Measurements from ENCODE around the gene TUBAL3. TPM values are rescaled to one million over a fixed set of nuclear protein-coding genes. Genes with fewer than 3 reads are reported as not detected.

TUBAL3 gene
- total and polyA plus RNA-seq, 3 experiments from 2014 or later: not detected

DNA sequence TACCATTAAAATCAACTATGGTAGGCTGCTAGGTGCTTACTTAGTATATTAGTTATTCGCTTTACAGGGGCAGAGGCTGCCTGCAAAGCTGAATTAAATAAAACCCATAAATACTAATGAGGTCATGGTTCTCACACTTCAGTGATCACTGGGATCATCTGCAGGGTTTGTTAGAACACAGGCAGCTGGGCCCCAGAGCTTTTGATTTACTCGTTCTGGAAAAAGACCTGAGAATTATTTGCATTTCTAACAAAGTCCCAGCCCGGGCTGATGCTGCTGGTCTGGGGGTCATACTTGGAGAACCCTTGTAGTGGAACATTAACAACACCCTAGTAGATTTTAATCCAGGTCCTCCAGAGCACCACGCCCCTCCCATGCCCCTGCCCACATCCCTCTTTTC, 31.3 kb downstream of the TUBAL3 start:
- no peak overlapping the region for H3K27ac ChIP-seq (ENCODE audit: low read depth, low read length)
- Mint-ChIP-seq H3K4me1 (no peaks in the 10 kb centered on the region), H3K27ac (no peak overlapping the region), H3K27me3 (peaks cover 11 to 17% of the 10 kb centered on the region in 2 donors), H3K4me3 (no peak overlapping the region), H3K36me3 (no peaks in the 10 kb centered on the region), H3K9me3 (no peaks in the 10 kb centered on the region)
- no peaks in the 10 kb centered on the region for H3K27me3 ChIP-seq (ENCODE audit: insufficient read depth, low read length, poor library complexity, severe bottlenecking)
- POLR2A ChIA-PET: no interaction called here
- DNase-seq: no peak
- no peaks in the 10 kb centered on the region for H3K36me3 ChIP-seq (ENCODE audit: insufficient read depth, low read length)
- CTCF ChIA-PET: no interaction called here
- no peak overlapping the region for H3K4me3 ChIP-seq (ENCODE audit: low read length)
- H3K9me3 ChIP-seq (ENCODE audit: low read length): no peaks in the 10 kb centered on the region
- no peaks in the 10 kb centered on the region for H3K4me1 ChIP-seq (ENCODE audit: insufficient read depth, low read length)

DNA sequence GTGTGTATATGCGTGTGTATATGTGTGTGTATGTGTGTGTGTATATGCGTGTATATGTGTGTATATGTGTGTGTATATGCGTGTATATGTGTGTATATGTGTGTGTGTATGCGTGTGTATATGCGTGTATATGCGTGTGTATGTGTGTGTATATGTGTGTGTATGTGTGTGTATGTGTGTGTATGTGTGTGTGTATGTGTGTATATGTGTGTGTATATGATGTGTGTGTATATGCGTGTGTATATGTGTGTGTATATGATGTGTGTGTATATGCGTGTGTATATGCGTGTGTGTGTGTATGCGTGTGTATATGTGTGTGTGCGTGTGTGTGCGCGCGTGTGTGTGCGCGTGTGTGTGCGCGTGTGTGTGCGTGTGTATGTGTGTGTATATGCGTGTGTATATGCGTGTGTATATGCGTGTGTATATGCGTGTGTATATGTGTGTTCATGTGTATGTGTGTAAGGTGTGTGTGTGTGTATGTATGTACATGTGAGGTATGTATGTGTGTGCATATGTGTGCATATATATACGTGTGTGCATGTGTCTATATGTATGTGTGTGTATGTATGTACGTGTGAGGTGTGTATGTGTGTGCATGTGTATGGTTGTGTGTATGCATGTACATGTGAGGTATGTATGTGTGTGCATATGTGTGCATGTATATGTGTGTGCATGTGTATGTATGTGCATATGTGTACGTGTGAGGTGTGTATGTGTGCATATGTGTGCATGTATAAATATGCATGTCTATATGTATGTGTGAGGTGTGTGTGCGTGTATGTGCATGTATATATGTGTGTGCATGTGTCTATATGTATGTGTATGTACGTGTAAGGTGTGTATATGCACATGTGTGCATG, 33.9 kb downstream of the TUBAL3 start:
- Mint-ChIP-seq H3K4me3 (no peak overlapping the region), H3K4me1 (no peaks in the 10 kb centered on the region), H3K27me3 (peaks cover 7 to 17% of the 10 kb centered on the region in 2 donors), H3K9me3 (no peaks in the 10 kb centered on the region), H3K36me3 (no peaks in the 10 kb centered on the region), H3K27ac (peak overlapping the region in 1 of 8 donors; percentile 15)
- no peaks in the 10 kb centered on the region for H3K36me3 ChIP-seq (ENCODE audit: insufficient read depth, low read length)
- no peak overlapping the region for H3K4me3 ChIP-seq (ENCODE audit: low read length)
- no peaks in the 10 kb centered on the region for H3K27me3 ChIP-seq (ENCODE audit: insufficient read depth, low read length, poor library complexity, severe bottlenecking)
- H3K4me1 ChIP-seq (ENCODE audit: insufficient read depth, low read length): no peaks in the 10 kb centered on the region
- ChIA-PET CTCF (no interaction called here), POLR2A (no interaction called here)
- H3K9me3 ChIP-seq (ENCODE audit: low read length): no peaks in the 10 kb centered on the region
- H3K27ac ChIP-seq (ENCODE audit: low read depth, low read length): no peak overlapping the region
- no peak for DNase-seq

DNA sequence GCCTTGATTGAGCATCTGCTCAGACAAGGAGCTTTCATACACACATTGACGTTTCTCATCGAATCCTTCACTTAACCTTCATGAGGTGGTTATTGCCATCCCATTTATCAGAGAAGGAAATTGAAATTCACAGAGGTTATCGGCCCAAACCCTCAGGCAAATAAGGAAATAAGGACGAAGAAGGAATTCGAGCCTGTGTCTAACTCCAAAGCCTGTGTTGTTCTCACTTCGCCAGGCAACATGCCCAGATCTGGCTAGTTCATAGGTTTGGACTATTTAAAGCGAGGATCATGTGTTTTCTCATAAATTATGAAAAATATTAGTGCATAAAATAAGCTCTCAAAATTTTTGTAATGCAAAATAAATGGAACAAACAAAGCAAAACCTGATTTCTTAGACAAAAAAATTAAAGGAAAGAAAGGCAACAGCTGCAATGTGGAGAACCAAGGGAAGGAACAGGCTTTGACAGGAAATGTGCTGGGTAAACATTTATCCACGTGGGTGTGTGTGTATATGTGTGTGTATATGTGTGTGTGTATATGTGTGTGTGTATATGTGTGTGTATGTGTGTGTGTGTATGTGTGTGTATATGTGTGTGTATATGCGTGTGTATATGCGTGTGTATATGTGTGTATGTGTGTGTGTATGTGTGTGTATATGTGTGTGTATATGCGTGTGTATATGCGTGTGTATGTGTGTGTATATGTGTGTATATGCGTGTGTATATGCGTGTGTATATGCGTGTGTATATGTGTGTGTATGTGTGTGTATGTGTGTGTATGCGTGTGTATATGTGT, 35.1 kb downstream of the TUBAL3 start:
- no peak overlapping the region for H3K4me3 Mint-ChIP-seq

GRCh38 chr10:5365928-5366327, 38.7 kb downstream of the TUBAL3 start:
- Mint-ChIP-seq H3K4me3 (no peak overlapping the region), H3K27ac (no peak overlapping the region), H3K36me3 (no peaks in the 10 kb centered on the region), H3K9me3 (no peaks in the 10 kb centered on the region), H3K4me1 (no peaks in the 10 kb centered on the region), H3K27me3 (peaks cover 2 to 26% of the 10 kb centered on the region in 2 donors)
- CTCF ChIA-PET: no interaction called here
- Histone ChIP-seq H3K4me1 (ENCODE audit: insufficient read depth, low read length) (no peaks in the 10 kb centered on the region), H3K9me3 (ENCODE audit: low read length) (no peaks in the 10 kb centered on the region), H3K27ac (ENCODE audit: low read depth, low read length) (no peak overlapping the region), H3K36me3 (ENCODE audit: insufficient read depth, low read length) (no peaks in the 10 kb centered on the region), H3K27me3 (ENCODE audit: insufficient read depth, low read length, poor library complexity, severe bottlenecking) (no peaks in the 10 kb centered on the region), H3K4me3 (ENCODE audit: low read length) (no peak overlapping the region)
- POLR2A ChIA-PET: no interaction called here
- DNase-seq: no peak

More for the DNA sequence above, 35.1 kb downstream of the TUBAL3 start:
- Histone ChIP-seq H3K27ac (ENCODE audit: low read depth, low read length) (no peak overlapping the region), H3K36me3 (ENCODE audit: insufficient read depth, low read length) (no peaks in the 10 kb centered on the region), H3K9me3 (ENCODE audit: low read length) (no peaks in the 10 kb centered on the region), H3K27me3 (ENCODE audit: insufficient read depth, low read length, poor library complexity, severe bottlenecking) (no peaks in the 10 kb centered on the region), H3K4me3 (ENCODE audit: low read length) (no peak overlapping the region), H3K4me1 (ENCODE audit: insufficient read depth, low read length) (no peaks in the 10 kb centered on the region)
- Mint-ChIP-seq H3K36me3 (no peaks in the 10 kb centered on the region), H3K9me3 (no peaks in the 10 kb centered on the region), H3K27ac (peak overlapping the region in 1 of 8 donors; percentile 87), H3K27me3 (peaks cover 5 to 14% of the 10 kb centered on the region in 2 donors), H3K4me1 (no peaks in the 10 kb centered on the region)
- CTCF ChIA-PET: no interaction called here
- no peak for DNase-seq
- POLR2A ChIA-PET: no interaction called here

DNA sequence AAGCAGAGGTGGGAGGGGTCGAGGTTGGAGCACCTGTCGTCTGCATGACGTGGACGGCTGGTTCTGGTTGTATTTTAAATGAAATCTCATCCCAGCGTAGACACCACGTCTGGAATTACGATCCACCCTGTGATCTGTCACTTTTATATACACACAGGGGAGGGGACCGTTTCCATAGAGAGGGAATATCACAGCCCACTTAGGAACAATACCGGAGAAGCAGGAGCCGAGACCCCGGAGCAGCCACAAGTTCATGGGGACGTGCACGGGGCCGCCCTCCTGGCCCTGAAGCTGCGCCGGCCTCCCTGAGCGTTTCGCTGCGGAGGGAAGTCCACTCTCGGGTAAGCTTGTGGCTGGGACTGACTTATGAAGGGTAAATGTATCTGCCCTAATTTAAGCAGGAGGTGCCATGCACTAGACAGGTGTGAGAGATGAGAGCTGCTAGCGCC, 39.7 kb downstream of the TUBAL3 start, which contains the start of gene UCN3:
UCN3 (plus strand) TSS at position 77 of the 449 bp plus-strand sequence. CDS start 8,755 bp downstream, outside the sequence.
- H3K36me3 Mint-ChIP-seq: no peaks in the 10 kb centered on the region
- Histone ChIP-seq H3K27me3 (ENCODE audit: insufficient read depth, low read length, poor library complexity, severe bottlenecking) (no peaks in the 10 kb centered on the region), H3K4me3 (ENCODE audit: low read length) (no peak within 1 kb of the TSS), H3K9me3 (ENCODE audit: low read length) (no peaks in the 10 kb centered on the region), H3K4me1 (ENCODE audit: insufficient read depth, low read length) (no peaks in the 10 kb centered on the region), H3K36me3 (ENCODE audit: insufficient read depth, low read length) (no peaks in the 10 kb centered on the region), H3K27ac (ENCODE audit: low read depth, low read length) (no peak within 1 kb of the TSS)
- H3K4me1 Mint-ChIP-seq: no peaks in the 10 kb centered on the region
- no peak for DNase-seq
- H3K9me3 Mint-ChIP-seq: no peaks in the 10 kb centered on the region
- CTCF ChIA-PET: no interaction called here
- POLR2A ChIA-PET: no interaction called here
- peaks cover 2 to 32% of the 10 kb centered on the region in 2 donors for H3K27me3 Mint-ChIP-seq
- no peak within 1 kb of the TSS for H3K4me3 Mint-ChIP-seq
- H3K27ac Mint-ChIP-seq: peak within 1 kb of the TSS in 1 of 8 donors; percentile 44

- Mint-ChIP-seq H3K9me3 (no peaks in the 10 kb centered on the region), H3K4me3 (no peak overlapping the region), H3K27ac (peak overlapping the region in 1 of 8 donors; percentile 44), H3K4me1 (no peaks in the 10 kb centered on the region), H3K36me3 (no peaks in the 10 kb centered on the region), H3K27me3 (peaks cover 2 to 35% of the 10 kb centered on the region in 2 donors)
- no peaks in the 10 kb centered on the region for H3K4me1 ChIP-seq (ENCODE audit: insufficient read depth, low read length)
- H3K36me3 ChIP-seq (ENCODE audit: insufficient read depth, low read length): no peaks in the 10 kb centered on the region
- CTCF ChIA-PET: no interaction called here
- H3K4me3 ChIP-seq (ENCODE audit: low read length): no peak overlapping the region
- no peak for DNase-seq
- POLR2A ChIA-PET: no interaction called here
- no peaks in the 10 kb centered on the region for H3K9me3 ChIP-seq (ENCODE audit: low read length)
- H3K27me3 ChIP-seq (ENCODE audit: insufficient read depth, low read length, poor library complexity, severe bottlenecking): no peaks in the 10 kb centered on the region
- H3K27ac ChIP-seq (ENCODE audit: low read depth, low read length): no peak overlapping the region
Measured at GRCh38 chr10:5364374-5364773, 40.3 kb downstream of the TUBAL3 start.

GRCh38 chr10:5362873-5363272, 41.8 kb downstream of the TUBAL3 start:
- Histone ChIP-seq H3K4me1 (ENCODE audit: insufficient read depth, low read length) (no peaks in the 10 kb centered on the region), H3K9me3 (ENCODE audit: low read length) (no peaks in the 10 kb centered on the region), H3K27me3 (ENCODE audit: insufficient read depth, low read length, poor library complexity, severe bottlenecking) (no peaks in the 10 kb centered on the region), H3K27ac (ENCODE audit: low read depth, low read length) (no peak overlapping the region), H3K36me3 (ENCODE audit: insufficient read depth, low read length) (no peaks in the 10 kb centered on the region), H3K4me3 (ENCODE audit: low read length) (no peak overlapping the region)
- Mint-ChIP-seq H3K4me1 (no peaks in the 10 kb centered on the region), H3K27ac (peak overlapping the region in 1 of 8 donors; percentile 1), H3K9me3 (no peaks in the 10 kb centered on the region), H3K27me3 (peaks cover 3 to 47% of the 10 kb centered on the region in 2 donors), H3K36me3 (no peaks in the 10 kb centered on the region), H3K4me3 (no peak overlapping the region)
- no peak for DNase-seq
- POLR2A ChIA-PET: no interaction called here
- CTCF ChIA-PET: no interaction called here

DNA sequence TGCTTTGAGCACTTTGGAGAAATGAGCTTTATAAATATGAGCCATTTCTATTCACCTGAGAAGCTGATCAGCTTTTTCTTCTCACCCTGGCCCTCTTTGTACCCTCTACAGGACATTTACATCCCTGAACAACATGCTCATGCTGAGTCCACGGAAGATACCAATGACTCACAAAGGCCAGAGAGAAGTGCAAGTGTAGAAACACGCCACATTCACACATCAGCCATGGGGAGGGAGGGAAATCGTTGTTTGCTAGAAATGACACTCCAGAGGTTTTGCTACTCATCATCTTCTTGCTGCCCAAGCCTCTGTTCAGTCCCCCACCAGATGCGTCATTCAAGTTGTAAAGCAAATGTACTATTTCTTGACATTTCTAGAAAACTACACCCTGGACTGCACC, 42.7 kb downstream of the TUBAL3 start:
- no peak for DNase-seq
- peaks cover 3 to 55% of the 10 kb centered on the region in 2 donors for H3K27me3 Mint-ChIP-seq
- Histone ChIP-seq H3K27me3 (ENCODE audit: insufficient read depth, low read length, poor library complexity, severe bottlenecking) (no peaks in the 10 kb centered on the region), H3K9me3 (ENCODE audit: low read length) (no peaks in the 10 kb centered on the region), H3K36me3 (ENCODE audit: insufficient read depth, low read length) (no peaks in the 10 kb centered on the region), H3K4me3 (ENCODE audit: low read length) (no peak overlapping the region), H3K4me1 (ENCODE audit: insufficient read depth, low read length) (no peaks in the 10 kb centered on the region), H3K27ac (ENCODE audit: low read depth, low read length) (no peak overlapping the region)
- peak overlapping the region in 1 of 8 donors; percentile 34 for H3K27ac Mint-ChIP-seq
- no peaks in the 10 kb centered on the region for H3K9me3 Mint-ChIP-seq
- H3K4me3 Mint-ChIP-seq: no peak overlapping the region
- no peaks in the 10 kb centered on the region for H3K4me1 Mint-ChIP-seq
- ChIA-PET POLR2A (no interaction called here), CTCF (no interaction called here)
- H3K36me3 Mint-ChIP-seq: no peaks in the 10 kb centered on the region
